ENCODE data around the gene FAM9C.

DNA sequence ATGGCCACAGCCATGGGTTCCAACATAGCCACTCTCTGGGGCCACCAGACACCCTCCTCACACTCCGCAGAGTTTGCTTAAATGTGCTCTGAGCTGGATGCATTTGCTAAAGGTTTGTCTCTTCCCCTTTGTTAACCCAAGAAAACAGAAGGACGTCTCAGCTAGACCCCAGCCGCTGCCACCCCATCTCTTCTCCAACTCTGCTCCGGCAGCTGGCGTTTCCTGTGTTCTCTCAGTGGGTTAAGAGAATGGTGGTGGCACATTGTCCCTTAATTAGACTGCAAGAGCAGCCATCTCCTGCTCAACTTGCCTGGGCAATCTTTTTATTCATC, 43.7 kb upstream of the FAM9C start:
- TF ChIP-seq, protein P1, sequence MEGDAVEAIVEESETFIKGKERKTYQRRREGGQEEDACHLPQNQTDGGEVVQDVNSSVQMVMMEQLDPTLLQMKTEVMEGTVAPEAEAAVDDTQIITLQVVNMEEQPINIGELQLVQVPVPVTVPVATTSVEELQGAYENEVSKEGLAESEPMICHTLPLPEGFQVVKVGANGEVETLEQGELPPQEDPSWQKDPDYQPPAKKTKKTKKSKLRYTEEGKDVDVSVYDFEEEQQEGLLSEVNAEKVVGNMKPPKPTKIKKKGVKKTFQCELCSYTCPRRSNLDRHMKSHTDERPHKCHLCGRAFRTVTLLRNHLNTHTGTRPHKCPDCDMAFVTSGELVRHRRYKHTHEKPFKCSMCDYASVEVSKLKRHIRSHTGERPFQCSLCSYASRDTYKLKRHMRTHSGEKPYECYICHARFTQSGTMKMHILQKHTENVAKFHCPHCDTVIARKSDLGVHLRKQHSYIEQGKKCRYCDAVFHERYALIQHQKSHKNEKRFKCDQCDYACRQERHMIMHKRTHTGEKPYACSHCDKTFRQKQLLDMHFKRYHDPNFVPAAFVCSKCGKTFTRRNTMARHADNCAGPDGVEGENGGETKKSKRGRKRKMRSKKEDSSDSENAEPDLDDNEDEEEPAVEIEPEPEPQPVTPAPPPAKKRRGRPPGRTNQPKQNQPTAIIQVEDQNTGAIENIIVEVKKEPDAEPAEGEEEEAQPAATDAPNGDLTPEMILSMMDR (IDR thresholded peaks at IDR 0.05), result no peak
- no peak for TF ChIP-seq EZH2 (IDR thresholded peaks at IDR 0.05; ENCODE audit: borderline replicate concordance, insufficient read depth, low read depth, low read length, poor library complexity, severe bottlenecking)

Measured in B cell (primary cell).